ENCODE data around the gene GPR87.

DNA sequence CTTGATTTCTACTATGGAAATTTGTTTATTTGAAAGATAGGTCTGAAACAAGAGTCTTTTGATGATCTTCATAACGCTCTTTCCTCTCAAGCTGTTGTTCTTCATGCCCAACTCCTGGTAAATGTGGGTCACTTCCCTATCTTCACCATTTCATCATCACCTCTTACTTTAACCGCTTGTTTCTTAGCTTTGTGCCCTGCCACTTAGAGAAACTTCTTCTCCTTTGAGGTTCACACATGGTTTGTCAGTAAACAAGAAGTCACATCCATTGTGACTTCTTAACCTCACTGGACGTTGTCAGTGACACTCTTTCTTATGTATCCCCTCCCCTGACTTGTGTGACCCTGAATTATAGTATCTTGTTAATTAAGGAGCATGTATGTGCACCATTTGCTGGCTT is 29.7 kb upstream of the GPR87 start:
- TF ChIP-seq, protein P1, sequence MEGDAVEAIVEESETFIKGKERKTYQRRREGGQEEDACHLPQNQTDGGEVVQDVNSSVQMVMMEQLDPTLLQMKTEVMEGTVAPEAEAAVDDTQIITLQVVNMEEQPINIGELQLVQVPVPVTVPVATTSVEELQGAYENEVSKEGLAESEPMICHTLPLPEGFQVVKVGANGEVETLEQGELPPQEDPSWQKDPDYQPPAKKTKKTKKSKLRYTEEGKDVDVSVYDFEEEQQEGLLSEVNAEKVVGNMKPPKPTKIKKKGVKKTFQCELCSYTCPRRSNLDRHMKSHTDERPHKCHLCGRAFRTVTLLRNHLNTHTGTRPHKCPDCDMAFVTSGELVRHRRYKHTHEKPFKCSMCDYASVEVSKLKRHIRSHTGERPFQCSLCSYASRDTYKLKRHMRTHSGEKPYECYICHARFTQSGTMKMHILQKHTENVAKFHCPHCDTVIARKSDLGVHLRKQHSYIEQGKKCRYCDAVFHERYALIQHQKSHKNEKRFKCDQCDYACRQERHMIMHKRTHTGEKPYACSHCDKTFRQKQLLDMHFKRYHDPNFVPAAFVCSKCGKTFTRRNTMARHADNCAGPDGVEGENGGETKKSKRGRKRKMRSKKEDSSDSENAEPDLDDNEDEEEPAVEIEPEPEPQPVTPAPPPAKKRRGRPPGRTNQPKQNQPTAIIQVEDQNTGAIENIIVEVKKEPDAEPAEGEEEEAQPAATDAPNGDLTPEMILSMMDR (conservative IDR thresholded peaks at IDR 0.05; ENCODE audit: low read depth, low read length) = no peak
- no peak for TF ChIP-seq EZH2 (IDR thresholded peaks at IDR 0.05; ENCODE audit: borderline replicate concordance, low read depth, low read length, poor library complexity, severe bottlenecking)
